Activated B cell treated with CpG ODN at 0.5 μM for 24 hours (primary cell): ENCODE results near the gene CAMTA1. TPM values are rescaled to one million over a fixed set of nuclear protein-coding genes. Genes with fewer than 3 reads are reported as not detected.
"Not testable (repeated sequence)": the region's sequence is repeated elsewhere in the genome, so short reads cannot be mapped to it uniquely, and the experiment has no call there.

Experiments used
- ATAC-seq: fragments of 200-7000 bp; cut with Tn5 transposase; one replicate; pipeline ENCODE4 v1.10.0; 2021; ENCODE audit warnings: low read depth, mild to moderate bottlenecking, moderate library complexity
- CTCF ChIA-PET: fragments of 350-600 bp; sonication (Branson Sonifier 250); formaldehyde crosslinking; loops from one replicate; lab custom pipeline; 2021; ENCODE audit warnings: antibody characterized with exemption; lab: Charles Lee
- POLR2A ChIA-PET: fragments of 350-600 bp; sonication (Branson Sonifier 250); formaldehyde crosslinking; loops from one replicate; lab custom pipeline; 2021; ENCODE audit warnings: antibody characterized with exemption; lab: Charles Lee
- DNase-seq: peaks from one replicate; pipeline ENCODE4 v3.0.0; 2022
- H3K27ac Mint-ChIP-seq: one replicate; pipeline ENCODE4 v1.8.0; 2020; ENCODE audit warnings: mixed read lengths
- H3K27me3 Mint-ChIP-seq: one replicate; pipeline ENCODE4 v1.8.0; 2021; ENCODE audit warnings: mixed read lengths
- H3K36me3 Mint-ChIP-seq: one replicate; pipeline ENCODE4 v1.8.0; 2021; ENCODE audit warnings: low read depth, mixed read lengths
- H3K4me1 Mint-ChIP-seq: one replicate; pipeline ENCODE4 v1.8.0; 2021; ENCODE audit warnings: mixed read lengths
- H3K4me3 Mint-ChIP-seq: one replicate; pipeline ENCODE4 v1.8.0; 2020; ENCODE audit warnings: mild to moderate bottlenecking, mixed read lengths
- H3K9me3 Mint-ChIP-seq: one replicate; pipeline ENCODE4 v1.8.0; 2020; ENCODE audit warnings: mixed read lengths
- intact Hi-C: fragments of 100-400 bp; cut with micrococcal nuclease; formaldehyde crosslinking; loops from one replicate; pipeline ENCODE4 v1.15.1; 2024
- total RNA-seq: library from RNA; stranded (reverse); gene quantifications from 2 replicates; pipeline ENCODE4 v1.2.3, GENCODE V29; 2022
- TF ChIP-seq, protein P1 (sequence below): fragments of 200-600 bp; IDR thresholded peaks from one replicate; pipeline ENCODE4 v1.8.0; 2022; ENCODE audit warnings: antibody characterized with exemption, mild to moderate bottlenecking

CAMTA1 gene, protein sequence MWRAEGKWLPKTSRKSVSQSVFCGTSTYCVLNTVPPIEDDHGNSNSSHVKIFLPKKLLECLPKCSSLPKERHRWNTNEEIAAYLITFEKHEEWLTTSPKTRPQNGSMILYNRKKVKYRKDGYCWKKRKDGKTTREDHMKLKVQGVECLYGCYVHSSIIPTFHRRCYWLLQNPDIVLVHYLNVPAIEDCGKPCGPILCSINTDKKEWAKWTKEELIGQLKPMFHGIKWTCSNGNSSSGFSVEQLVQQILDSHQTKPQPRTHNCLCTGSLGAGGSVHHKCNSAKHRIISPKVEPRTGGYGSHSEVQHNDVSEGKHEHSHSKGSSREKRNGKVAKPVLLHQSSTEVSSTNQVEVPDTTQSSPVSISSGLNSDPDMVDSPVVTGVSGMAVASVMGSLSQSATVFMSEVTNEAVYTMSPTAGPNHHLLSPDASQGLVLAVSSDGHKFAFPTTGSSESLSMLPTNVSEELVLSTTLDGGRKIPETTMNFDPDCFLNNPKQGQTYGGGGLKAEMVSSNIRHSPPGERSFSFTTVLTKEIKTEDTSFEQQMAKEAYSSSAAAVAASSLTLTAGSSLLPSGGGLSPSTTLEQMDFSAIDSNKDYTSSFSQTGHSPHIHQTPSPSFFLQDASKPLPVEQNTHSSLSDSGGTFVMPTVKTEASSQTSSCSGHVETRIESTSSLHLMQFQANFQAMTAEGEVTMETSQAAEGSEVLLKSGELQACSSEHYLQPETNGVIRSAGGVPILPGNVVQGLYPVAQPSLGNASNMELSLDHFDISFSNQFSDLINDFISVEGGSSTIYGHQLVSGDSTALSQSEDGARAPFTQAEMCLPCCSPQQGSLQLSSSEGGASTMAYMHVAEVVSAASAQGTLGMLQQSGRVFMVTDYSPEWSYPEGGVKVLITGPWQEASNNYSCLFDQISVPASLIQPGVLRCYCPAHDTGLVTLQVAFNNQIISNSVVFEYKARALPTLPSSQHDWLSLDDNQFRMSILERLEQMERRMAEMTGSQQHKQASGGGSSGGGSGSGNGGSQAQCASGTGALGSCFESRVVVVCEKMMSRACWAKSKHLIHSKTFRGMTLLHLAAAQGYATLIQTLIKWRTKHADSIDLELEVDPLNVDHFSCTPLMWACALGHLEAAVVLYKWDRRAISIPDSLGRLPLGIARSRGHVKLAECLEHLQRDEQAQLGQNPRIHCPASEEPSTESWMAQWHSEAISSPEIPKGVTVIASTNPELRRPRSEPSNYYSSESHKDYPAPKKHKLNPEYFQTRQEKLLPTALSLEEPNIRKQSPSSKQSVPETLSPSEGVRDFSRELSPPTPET (N-terminal part only)
- total RNA-seq = 49.8 and 50.8 TPM in 2 replicates

DNA sequence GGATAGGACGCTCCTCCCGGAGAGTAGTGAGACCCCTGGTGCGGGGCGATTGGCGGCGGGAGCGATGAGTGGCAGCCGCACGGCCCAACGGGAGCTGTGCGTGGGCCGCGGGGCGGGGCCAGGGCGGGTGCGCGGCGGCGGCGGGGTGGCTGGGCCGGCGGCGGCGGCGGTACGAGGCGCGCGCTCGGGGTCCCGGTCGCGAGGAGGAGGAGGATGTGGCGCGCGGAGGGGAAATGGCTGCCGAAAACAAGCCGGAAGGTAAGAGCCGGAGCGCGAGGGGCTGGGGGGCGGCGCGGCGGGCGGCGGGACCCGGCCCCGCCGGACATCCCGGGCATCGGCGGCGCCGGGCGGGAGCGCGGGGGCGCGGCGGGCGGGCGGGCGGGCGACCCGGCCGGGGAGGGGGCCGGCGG is at the start of gene CAMTA1:
TSS of gene CAMTA1 (plus strand) at position 137 of the 410 bp plus-strand sequence. CDS start at position 214, 77 bp downstream.
- DNase-seq (peak; percentile 98), ATAC-seq (no peak)
- Mint-ChIP-seq H3K36me3 (peaks cover 21% of the 10 kb centered on the region), H3K4me3 (peak within 1 kb of the TSS; percentile 96), H3K27me3 (no peaks in the 10 kb centered on the region), H3K9me3 (no peaks in the 10 kb centered on the region), H3K4me1 (peaks cover 55% of the 10 kb centered on the region), H3K27ac (peak within 1 kb of the TSS; percentile 93)
- TF ChIP-seq, protein P1, sequence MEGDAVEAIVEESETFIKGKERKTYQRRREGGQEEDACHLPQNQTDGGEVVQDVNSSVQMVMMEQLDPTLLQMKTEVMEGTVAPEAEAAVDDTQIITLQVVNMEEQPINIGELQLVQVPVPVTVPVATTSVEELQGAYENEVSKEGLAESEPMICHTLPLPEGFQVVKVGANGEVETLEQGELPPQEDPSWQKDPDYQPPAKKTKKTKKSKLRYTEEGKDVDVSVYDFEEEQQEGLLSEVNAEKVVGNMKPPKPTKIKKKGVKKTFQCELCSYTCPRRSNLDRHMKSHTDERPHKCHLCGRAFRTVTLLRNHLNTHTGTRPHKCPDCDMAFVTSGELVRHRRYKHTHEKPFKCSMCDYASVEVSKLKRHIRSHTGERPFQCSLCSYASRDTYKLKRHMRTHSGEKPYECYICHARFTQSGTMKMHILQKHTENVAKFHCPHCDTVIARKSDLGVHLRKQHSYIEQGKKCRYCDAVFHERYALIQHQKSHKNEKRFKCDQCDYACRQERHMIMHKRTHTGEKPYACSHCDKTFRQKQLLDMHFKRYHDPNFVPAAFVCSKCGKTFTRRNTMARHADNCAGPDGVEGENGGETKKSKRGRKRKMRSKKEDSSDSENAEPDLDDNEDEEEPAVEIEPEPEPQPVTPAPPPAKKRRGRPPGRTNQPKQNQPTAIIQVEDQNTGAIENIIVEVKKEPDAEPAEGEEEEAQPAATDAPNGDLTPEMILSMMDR = no peak
- POLR2A ChIA-PET = interaction anchor here (0.7 to 3.9 kb wide), 16 partner anchors 10 to 793 kb away, joined by 3 to 36 read pairs (median 6); partner anchors contain the start of genes DNAJC11, KLHL21, NOL9 and NPHP4
- CTCF ChIA-PET = interaction anchor here (1.0 to 1.3 kb wide), 2 partner anchors 105 to 295 kb away, joined by 3 read pairs; no protein-coding TSS in a partner anchor
- intact Hi-C loops = loop anchor here (1.0 to 10.0 kb wide), 8 partner anchors 15 to 919 kb away; partner anchors contain the start of genes DNAJC11, KLHL21, NOL9 and TAS1R1

DNA sequence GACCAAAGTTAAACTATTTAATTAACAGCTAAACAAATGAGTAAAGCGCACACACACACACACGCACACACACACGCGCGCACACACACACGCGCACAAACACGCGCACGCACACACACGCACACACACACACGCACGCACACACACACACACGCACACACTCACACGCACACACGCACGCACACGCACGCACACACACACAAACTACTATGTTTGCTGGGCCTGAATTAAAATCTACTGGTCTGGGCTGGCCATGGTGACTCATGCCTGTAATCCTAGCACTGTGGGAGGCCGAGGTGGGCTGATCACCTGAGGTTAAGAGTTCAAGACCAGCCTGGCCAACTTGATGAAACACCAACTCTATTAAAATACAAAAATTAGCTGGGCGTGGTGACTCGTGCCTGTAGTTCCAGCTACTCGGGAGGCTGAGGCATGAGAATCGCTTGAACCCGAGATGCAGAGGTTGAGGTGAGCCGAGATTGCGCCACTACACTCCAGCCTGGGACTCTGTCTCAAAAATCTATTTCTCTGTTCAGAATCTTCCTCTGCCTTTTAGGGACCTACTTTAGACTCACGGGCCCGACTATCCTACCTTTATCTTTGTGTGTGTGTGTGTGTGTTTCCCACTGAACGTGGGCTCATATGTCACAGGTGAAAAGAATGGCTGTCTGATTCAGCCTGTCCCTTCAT is 46.1 kb upstream of the CAMTA1 start:
- Mint-ChIP-seq H3K4me3 (no peak overlapping the region), H3K27ac (no peak overlapping the region), H3K36me3 (no peaks in the 10 kb centered on the region), H3K9me3 (no peaks in the 10 kb centered on the region), H3K27me3 (peaks cover 1% of the 10 kb centered on the region), H3K4me1 (peaks cover 12% of the 10 kb centered on the region)
- CTCF ChIA-PET = no interaction called here
- TF ChIP-seq, protein P1 = no peak
- intact Hi-C loops = no loop called here
- no peak for ATAC-seq
- POLR2A ChIA-PET = no interaction called here
- DNase-seq = no peak

DNA sequence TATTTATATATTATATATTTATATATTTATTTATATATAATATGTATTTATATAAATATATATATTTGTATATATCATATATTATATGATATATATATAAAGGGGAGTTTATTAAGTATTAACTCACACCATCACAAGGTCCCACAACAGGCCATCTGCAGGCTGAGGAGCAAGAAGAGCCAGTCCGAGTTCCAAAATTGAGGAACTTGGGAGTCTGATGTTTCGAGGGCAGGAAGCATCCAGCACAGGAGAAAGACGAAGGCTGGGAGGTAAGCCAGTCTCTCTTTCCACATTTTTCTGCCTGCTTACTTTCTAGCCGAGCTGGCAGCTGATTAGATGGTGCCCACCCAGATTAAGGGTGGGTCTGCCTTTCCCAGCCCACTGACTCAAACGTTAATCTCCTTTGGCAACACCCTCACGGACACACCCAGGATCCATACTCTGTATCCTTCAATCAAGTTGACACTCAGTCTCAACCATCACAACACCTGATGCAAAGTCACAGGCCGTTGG is 42.5 kb upstream of the CAMTA1 start:
- DNase-seq, CTCF ChIA-PET, H3K27ac Mint-ChIP-seq, H3K4me3 Mint-ChIP-seq, ATAC-seq, H3K27me3 Mint-ChIP-seq, H3K9me3 Mint-ChIP-seq, H3K36me3 Mint-ChIP-seq: not testable (repeated sequence)
- intact Hi-C loops = loop anchor here (5.0 kb wide), 1 partner anchor 40 kb away; no protein-coding TSS in a partner anchor
- peaks cover 12% of the 10 kb centered on the region for H3K4me1 Mint-ChIP-seq
- POLR2A ChIA-PET = interaction anchor here (1.3 kb wide), 1 partner anchor 42 kb away, joined by 8 read pairs; the partner anchor contains the start of gene CAMTA1

DNA sequence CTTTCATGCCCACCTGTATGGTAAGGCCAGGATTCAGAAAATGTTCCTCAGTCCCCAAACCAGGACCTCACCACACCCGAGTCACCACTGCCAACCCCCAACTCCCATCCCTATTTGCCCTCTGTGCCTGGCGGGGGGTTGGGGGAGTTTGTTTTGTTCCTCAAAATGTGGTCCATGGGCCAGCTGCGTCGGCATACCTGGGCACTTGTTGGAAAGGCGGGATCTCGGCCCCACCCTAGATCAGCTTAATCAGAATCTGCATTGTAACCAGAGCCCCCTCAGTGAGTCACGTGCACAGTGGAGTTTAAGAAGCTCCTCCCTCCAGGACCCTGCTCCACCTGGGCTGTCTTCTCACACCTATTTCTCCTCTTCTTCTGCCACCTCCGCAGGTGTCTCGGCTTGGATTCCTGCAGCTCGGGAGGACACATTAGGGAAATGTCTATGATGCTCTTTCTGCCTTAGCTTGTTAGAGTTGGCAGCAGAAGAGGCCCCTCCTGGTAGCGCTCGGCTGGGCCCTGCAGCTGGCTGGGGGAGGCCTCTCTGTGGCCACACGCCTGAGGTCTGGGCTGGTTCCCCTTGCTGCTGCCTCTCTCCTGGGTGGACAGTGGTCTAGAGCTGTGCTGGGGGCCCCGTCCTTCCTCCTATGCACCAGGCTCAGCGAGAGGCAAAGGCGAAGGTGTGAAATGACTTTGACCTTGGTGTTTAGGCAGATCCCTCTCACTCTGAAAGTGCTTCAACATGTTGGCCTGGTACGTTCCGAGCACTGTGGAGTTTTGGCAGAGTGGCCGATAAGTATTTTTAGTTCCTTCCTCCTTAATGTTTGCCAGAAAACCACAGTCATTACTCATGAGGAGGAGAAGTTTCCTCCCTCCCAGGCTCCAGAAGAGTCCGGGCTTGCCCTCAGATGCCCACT is 41.8 kb upstream of the CAMTA1 start:
- peak; percentile 50 for ATAC-seq
- ChIA-PET POLR2A (interaction anchor here (0.6 to 1.3 kb wide), 3 partner anchors 42 to 904 kb away, joined by 4 to 8 read pairs (median 6); partner anchors contain the start of genes CAMTA1 and DNAJC11), CTCF (interaction anchor here (1.0 kb wide), 1 partner anchor 52 kb away, joined by 3 read pairs; no protein-coding TSS in a partner anchor)
- H3K27me3 Mint-ChIP-seq = peaks cover 7% of the 10 kb centered on the region
- no peak overlapping the region for H3K27ac Mint-ChIP-seq
- TF ChIP-seq, protein P1 = no peak
- DNase-seq = peak; percentile 16
- H3K4me3 Mint-ChIP-seq = no peak overlapping the region
- H3K36me3 Mint-ChIP-seq = no peaks in the 10 kb centered on the region
- intact Hi-C loops = loop anchor here (5.0 kb wide), 1 partner anchor 39 kb away; no protein-coding TSS in a partner anchor
- H3K9me3 Mint-ChIP-seq = no peaks in the 10 kb centered on the region
- peaks cover 12% of the 10 kb centered on the region for H3K4me1 Mint-ChIP-seq
